Panc1 (cell line): ENCODE measurements around the gene XPA.

ENCODE experiments used
- CTCF ChIP-seq: fragments of 450-650 bp; IDR thresholded peaks from 2 replicates; pipeline ENCODE4 v1.5.1; 2017; ENCODE audit warnings: mild to moderate bottlenecking
- POLR2AphosphoS5 ChIP-seq: IDR thresholded peaks from 2 replicates; pipeline ENCODE4 v1.6.1; 2012; ENCODE audit warnings: mild to moderate bottlenecking, low read depth, low read length, moderate library complexity
- SIN3A ChIP-seq: IDR thresholded peaks from 2 replicates; pipeline ENCODE4 v1.6.1; 2012; ENCODE audit warnings: low read depth, mild to moderate bottlenecking, low read length, moderate library complexity, borderline replicate concordance; ENCODE audit not compliant: insufficient read depth
- TCF7L2 ChIP-seq: IDR thresholded peaks from 2 replicates; pipeline ENCODE4 v1.6.1; 2011; ENCODE audit warnings: mild to moderate bottlenecking, low read depth, low read length, inconsistent platforms

DNA sequence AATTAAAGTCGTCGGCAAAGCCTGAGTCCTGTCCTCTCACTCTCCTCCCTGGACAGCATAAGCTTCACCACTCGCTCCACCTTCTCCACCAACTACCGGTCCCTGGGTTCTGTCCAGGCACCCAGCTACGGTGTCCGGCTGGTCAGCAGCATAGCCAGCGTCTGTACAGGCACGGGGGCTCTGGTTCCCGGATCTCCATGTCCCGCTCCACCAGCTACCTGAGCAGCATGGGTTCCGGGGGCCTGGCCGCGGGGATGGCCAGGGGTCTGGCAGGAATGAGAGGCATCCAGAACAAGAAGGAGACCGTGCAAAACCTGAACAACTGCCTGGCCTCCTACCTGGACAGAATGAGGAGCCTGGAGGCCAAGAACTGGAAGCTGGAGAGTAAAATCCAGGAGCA, 1.7 kb upstream of the XPA start:
- TF ChIP-seq CTCF (no peak), POLR2AphosphoS5 (no peak), SIN3A (no peak), TCF7L2 (no peak)
